WTC11 (cell line): ENCODE results near the gene ZNF277. TPM values are rescaled to one million over a fixed set of nuclear protein-coding genes. Genes with fewer than 3 reads are reported as not detected.

ENCODE experiments used
- ATAC-seq: fragments of 200-7000 bp; cut with Tn5 transposase; 2 replicates; pipeline ENCODE4 v1.10.0; 2021; ENCODE audit warnings: mild to moderate bottlenecking, moderate library complexity
- CTCF ChIA-PET: fragments of 300-600 bp; sonication (Branson Sonifier 250); formaldehyde crosslinking; loops from one replicate; lab custom pipeline; 2021; ENCODE audit warnings: antibody characterized with exemption; lab: Charles Lee
- POLR2A ChIA-PET: fragments of 350-600 bp; sonication (Branson Sonifier 250); formaldehyde crosslinking; loops from one replicate; lab custom pipeline; 2021; ENCODE audit warnings: antibody characterized with exemption; lab: Charles Lee
- DNase-seq: peaks from one replicate; pipeline ENCODE4 v3.0.0; 2021; ENCODE audit warnings: low spot score
- H3K27ac Mint-ChIP-seq: 2 replicates; pipeline ENCODE4 v1.8.0; 2021; ENCODE audit warnings: mixed read lengths
- H3K27me3 Mint-ChIP-seq: 2 replicates; pipeline ENCODE4 v1.8.0; 2021; ENCODE audit warnings: low read depth, mild to moderate bottlenecking, moderate library complexity, mixed read lengths
- H3K36me3 Mint-ChIP-seq: 2 replicates; pipeline ENCODE4 v1.8.0; 2021; ENCODE audit warnings: mixed read lengths
- H3K4me1 Mint-ChIP-seq: 2 replicates; pipeline ENCODE4 v1.8.0; 2022; ENCODE audit warnings: mixed read lengths
- H3K4me3 Mint-ChIP-seq: 2 replicates; pipeline ENCODE4 v1.8.0; 2021; ENCODE audit warnings: mild to moderate bottlenecking, moderate library complexity, mixed read lengths
- H3K9me3 Mint-ChIP-seq: 2 replicates; pipeline ENCODE4 v1.8.0; 2021; ENCODE audit warnings: mixed read lengths
- ARID4B ChIP-seq: sonication (generic); formaldehyde crosslinking; IDR thresholded peaks from 2 replicates; pipeline ENCODE4 v1.8.0; 2023; ENCODE audit warnings: missing genetic modification reagents, mild to moderate bottlenecking, borderline replicate concordance
- CTCF ChIP-seq: fragments of 200-600 bp; IDR thresholded peaks from 2 replicates; pipeline ENCODE4 v1.8.0; 2022; ENCODE audit warnings: antibody characterized with exemption
- E2F5 ChIP-seq: sonication (generic); formaldehyde crosslinking; IDR thresholded peaks from 2 replicates; pipeline ENCODE4 v1.8.1; 2022; ENCODE audit warnings: mild to moderate bottlenecking, moderate library complexity, missing genetic modification reagents
- GABPB1 ChIP-seq: sonication (generic); formaldehyde crosslinking; IDR thresholded peaks from 2 replicates; pipeline ENCODE4 v1.8.1; 2023; ENCODE audit warnings: mild to moderate bottlenecking, missing genetic modification reagents
- GRHL2 ChIP-seq: fragments of 250-450 bp; sonication (Bioruptor Pico); IDR thresholded peaks from 2 replicates; pipeline ENCODE4 v1.8.0; 2022; ENCODE audit warnings: mild to moderate bottlenecking, moderate library complexity; ENCODE audit not compliant: insufficient replicate concordance, severe bottlenecking
- HMGA2 ChIP-seq: fragments of 250-450 bp; sonication (Bioruptor Pico); IDR thresholded peaks from 2 replicates; pipeline ENCODE4 v1.4.0; 2021; ENCODE audit warnings: mild to moderate bottlenecking, moderate library complexity
- HMGXB4 ChIP-seq: sonication (generic); formaldehyde crosslinking; IDR thresholded peaks from 2 replicates; pipeline ENCODE4 v1.8.1; 2023; ENCODE audit warnings: mild to moderate bottlenecking, moderate library complexity, missing genetic modification reagents
- MAX ChIP-seq: sonication (generic); formaldehyde crosslinking; IDR thresholded peaks from 2 replicates; pipeline ENCODE4 v1.8.0; 2022; ENCODE audit warnings: mild to moderate bottlenecking, missing genetic modification reagents
- OVOL2 ChIP-seq: fragments of 250-450 bp; sonication (Bioruptor Pico); IDR thresholded peaks from 2 replicates; pipeline ENCODE4 v1.9.0; 2021; ENCODE audit warnings: mild to moderate bottlenecking, borderline replicate concordance
- ZNF263 ChIP-seq: sonication (generic); formaldehyde crosslinking; IDR thresholded peaks from 2 replicates; pipeline ENCODE4 v1.8.1; 2022; ENCODE audit warnings: low read depth, mild to moderate bottlenecking, moderate library complexity, missing genetic modification reagents
- ZNF425 ChIP-seq: fragments of 250-450 bp; sonication (Bioruptor Pico); conservative IDR thresholded peaks from 2 replicates; pipeline ENCODE4 v1.9.0; 2021; ENCODE audit warnings: mild to moderate bottlenecking
- total RNA-seq: library from RNA; stranded (reverse); gene quantifications from 3 replicates; pipeline ENCODE4 v1.2.3, GENCODE V29; 2021

Gene ZNF277
- total RNA-seq, 1 experiment from 2014 or later: 22.5 TPM

- TF ChIP-seq ZNF425 (CRISPR knock-in tag): no peak
- TF ChIP-seq HMGA2: no peak
- TF ChIP-seq GRHL2: no peak
- no peak for TF ChIP-seq ARID4B (CRISPR knock-in tag)
Measured at GRCh38 chr7:112266141-112266540, 59.6 kb downstream of the ZNF277 start (continued).

GRCh38 chr7:112266595-112267270, 60.2 kb downstream of the ZNF277 start:
- H3K36me3 Mint-ChIP-seq: no peaks in the 10 kb centered on the region
- H3K4me3 Mint-ChIP-seq: no peak overlapping the region
- no peaks in the 10 kb centered on the region for H3K27me3 Mint-ChIP-seq
- ATAC-seq (no peak), DNase-seq (no peak)
- H3K27ac Mint-ChIP-seq: no peak overlapping the region
- H3K4me1 Mint-ChIP-seq: peaks cover 41% of the 10 kb centered on the region
- POLR2A ChIA-PET: no interaction called here
- CTCF ChIA-PET: no interaction called here
- TF ChIP-seq HMGXB4 (CRISPR knock-in tag): no peak
- TF ChIP-seq MAX (CRISPR knock-in tag): no peak
- TF ChIP-seq ZNF263 (CRISPR knock-in tag): no peak
- no peak for TF ChIP-seq CTCF
- no peak for TF ChIP-seq E2F5 (CRISPR knock-in tag)
- no peak for TF ChIP-seq GABPB1 (CRISPR knock-in tag)
- no peak for TF ChIP-seq OVOL2 (CRISPR knock-in tag)
- peaks cover 12% of the 10 kb centered on the region for H3K9me3 Mint-ChIP-seq
